ENCODE data around the gene APOL3.
"Not testable (repeated sequence)": the region's sequence is repeated elsewhere in the genome, so short reads cannot be mapped to it uniquely, and the experiment has no call there.

The APOL3 gene

GRCh38 chr22:36107436-36107835 lies 53.1 kb downstream of the APOL3 start:
- TF ChIP-seq, protein P1, sequence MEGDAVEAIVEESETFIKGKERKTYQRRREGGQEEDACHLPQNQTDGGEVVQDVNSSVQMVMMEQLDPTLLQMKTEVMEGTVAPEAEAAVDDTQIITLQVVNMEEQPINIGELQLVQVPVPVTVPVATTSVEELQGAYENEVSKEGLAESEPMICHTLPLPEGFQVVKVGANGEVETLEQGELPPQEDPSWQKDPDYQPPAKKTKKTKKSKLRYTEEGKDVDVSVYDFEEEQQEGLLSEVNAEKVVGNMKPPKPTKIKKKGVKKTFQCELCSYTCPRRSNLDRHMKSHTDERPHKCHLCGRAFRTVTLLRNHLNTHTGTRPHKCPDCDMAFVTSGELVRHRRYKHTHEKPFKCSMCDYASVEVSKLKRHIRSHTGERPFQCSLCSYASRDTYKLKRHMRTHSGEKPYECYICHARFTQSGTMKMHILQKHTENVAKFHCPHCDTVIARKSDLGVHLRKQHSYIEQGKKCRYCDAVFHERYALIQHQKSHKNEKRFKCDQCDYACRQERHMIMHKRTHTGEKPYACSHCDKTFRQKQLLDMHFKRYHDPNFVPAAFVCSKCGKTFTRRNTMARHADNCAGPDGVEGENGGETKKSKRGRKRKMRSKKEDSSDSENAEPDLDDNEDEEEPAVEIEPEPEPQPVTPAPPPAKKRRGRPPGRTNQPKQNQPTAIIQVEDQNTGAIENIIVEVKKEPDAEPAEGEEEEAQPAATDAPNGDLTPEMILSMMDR (IDR thresholded peaks at IDR 0.05; ENCODE audit: borderline replicate concordance, insufficient read depth, low read depth, low read length): no peak
- H3K4me3 ChIP-seq (ENCODE audit: low read depth, low read length): no peak overlapping the region

GRCh38 chr22:36106910-36107309 lies 53.6 kb downstream of the APOL3 start:
- H3K4me3 ChIP-seq (ENCODE audit: low read depth, low read length): no peak overlapping the region
- TF ChIP-seq, protein P1 (IDR thresholded peaks at IDR 0.05; ENCODE audit: borderline replicate concordance, insufficient read depth, low read depth, low read length): no peak

DNA sequence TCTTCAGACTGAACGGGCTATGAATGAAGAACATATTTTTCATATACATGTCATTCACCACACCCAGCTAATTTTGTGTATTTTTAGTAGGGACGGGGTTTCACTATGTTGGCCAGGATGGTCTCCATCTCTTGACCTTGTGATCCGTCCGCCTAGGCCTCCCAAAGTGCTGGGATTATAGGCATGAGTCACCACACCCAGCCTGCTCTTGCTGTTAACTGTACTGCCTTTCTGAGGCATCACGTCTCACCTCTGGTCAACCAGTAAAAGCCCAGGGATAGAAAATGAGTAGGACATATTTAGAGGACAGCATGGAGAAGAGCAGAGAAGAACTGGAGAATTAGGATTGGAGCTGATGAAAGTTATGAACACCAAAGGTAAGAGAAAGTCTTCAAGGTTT lies 55.6 kb downstream of the APOL3 start:
- TF ChIP-seq, protein P1 (IDR thresholded peaks at IDR 0.05; ENCODE audit: borderline replicate concordance, insufficient read depth, low read depth, low read length): no peak

DNA sequence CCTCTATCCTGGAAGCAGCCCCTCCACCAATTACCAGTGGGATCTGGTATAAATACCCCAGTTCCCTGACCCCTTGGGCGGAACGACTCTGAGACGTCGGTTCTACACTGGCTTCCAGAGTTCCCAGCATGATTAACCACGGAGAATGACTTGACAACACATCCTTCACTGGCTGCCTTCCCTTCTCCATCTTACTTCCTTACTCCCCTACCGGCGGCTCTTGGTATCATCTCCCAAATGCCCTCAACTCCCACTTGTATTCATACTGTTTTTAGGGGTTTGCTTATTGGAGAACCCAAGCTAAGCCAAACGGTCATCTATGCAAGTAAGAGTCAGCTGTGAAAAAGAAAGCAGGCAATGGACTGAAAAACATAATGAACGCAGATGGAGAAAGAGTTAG lies 56.1 kb downstream of the APOL3 start:
- TF ChIP-seq, protein P1 (IDR thresholded peaks at IDR 0.05; ENCODE audit: borderline replicate concordance, insufficient read depth, low read depth, low read length): no peak

More for the DNA sequence above, 55.6 kb downstream of the APOL3 start:
- H3K4me3 ChIP-seq (ENCODE audit: low read depth, low read length): no peak overlapping the region

GRCh38 chr22:36103891-36104290 lies 56.7 kb downstream of the APOL3 start:
- TF ChIP-seq, protein P1 (IDR thresholded peaks at IDR 0.05; ENCODE audit: borderline replicate concordance, insufficient read depth, low read depth, low read length): no peak
- no peak overlapping the region for H3K4me3 ChIP-seq (ENCODE audit: low read depth, low read length)

More for the DNA sequence above, 56.1 kb downstream of the APOL3 start:
- no peak overlapping the region for H3K4me3 ChIP-seq (ENCODE audit: low read depth, low read length)

GRCh38 chr22:36102995-36103394 lies 57.6 kb downstream of the APOL3 start:
- no peak overlapping the region for H3K4me3 ChIP-seq (ENCODE audit: low read depth, low read length)
- TF ChIP-seq, protein P1 (IDR thresholded peaks at IDR 0.05; ENCODE audit: borderline replicate concordance, insufficient read depth, low read depth, low read length): no peak

- no peak overlapping the region for H3K4me3 ChIP-seq (ENCODE audit: low read depth, low read length)
- TF ChIP-seq, protein P1 (IDR thresholded peaks at IDR 0.05; ENCODE audit: borderline replicate concordance, insufficient read depth, low read depth, low read length): no peak
Measured at GRCh38 chr22:36101756-36102155, 58.8 kb downstream of the APOL3 start.

GRCh38 chr22:36100908-36101307 lies 59.6 kb downstream of the APOL3 start:
- not testable (repeated sequence) for H3K4me3 ChIP-seq (ENCODE audit: low read depth, low read length)

Measured in GM12875 (cell line).